Liver (tissue), 9 donors: Measurements from ENCODE around the gene TRIP6. TPM values are rescaled to one million over a fixed set of nuclear protein-coding genes. Genes with fewer than 3 reads are reported as not detected.
A peak's percentile ranks its signal among the peaks of the same experiment; 100 is the strongest.

Experiments
- DNase-seq: peaks from one replicate; pipeline ENCODE4 v3.0.0-alpha.2; 2017; ENCODE audit warnings: low spot score
- H3K27ac ChIP-seq, 2 donors: one replicate each; pipeline ENCODE4 v1.7.0; 2013; ENCODE audit warnings: inconsistent platforms in 2 of 2, low read length in 2 of 2, control low read depth in 1 of 2, low read depth in 1 of 2, mild to moderate bottlenecking in 1 of 2
- H3K27me3 ChIP-seq, 4 donors: one replicate each; pipeline versions ENCODE4 v1.6.1 to v1.7.0; 2013; ENCODE audit warnings: low read length in 3 of 4, inconsistent platforms in 1 of 4, mild to moderate bottlenecking in 1 of 4, moderate library complexity in 1 of 4; ENCODE audit not compliant: control insufficient read depth in 4 of 4, insufficient read depth in 4 of 4
- H3K36me3 ChIP-seq, 4 donors: one replicate each; pipeline versions ENCODE4 v1.6.1 to v1.7.0; 2013; ENCODE audit warnings: low read length in 3 of 4, mild to moderate bottlenecking in 3 of 4, low read depth in 1 of 4, moderate library complexity in 1 of 4; ENCODE audit not compliant: control insufficient read depth in 4 of 4, insufficient read depth in 3 of 4
- H3K4me1 ChIP-seq, 4 donors: one replicate each; pipeline versions ENCODE4 v1.6.1 to v1.7.0; 2013; ENCODE audit warnings: low read length in 3 of 4, mild to moderate bottlenecking in 3 of 4, moderate library complexity in 1 of 4; ENCODE audit not compliant: control insufficient read depth in 4 of 4, insufficient read depth in 4 of 4
- H3K4me3 ChIP-seq, 3 donors: one replicate each; pipeline versions ENCODE4 v1.6.1 to v1.7.0; 2013; ENCODE audit warnings: low read length in 3 of 3, control low read depth in 1 of 3, low read depth in 1 of 3, mild to moderate bottlenecking in 1 of 3
- H3K9ac ChIP-seq, 2 donors: one replicate each; pipeline ENCODE4 v1.7.0; 2013; ENCODE audit warnings: low read length in 2 of 2, mild to moderate bottlenecking in 2 of 2, moderate library complexity in 2 of 2, control low read depth in 1 of 2, low read depth in 1 of 2
- H3K9me3 ChIP-seq, 4 donors: one replicate each; pipeline versions ENCODE4 v1.6.1 to v1.7.0; 2013; ENCODE audit warnings: low read length in 3 of 4; ENCODE audit not compliant: control insufficient read depth in 4 of 4
- GABPA ChIP-seq, 2 donors: IDR thresholded peaks in 1 of 2; conservative IDR thresholded peaks in 1 of 2; 2 replicates each; pipeline ENCODE4 v1.6.1; 2016; ENCODE audit warnings: antibody characterized with exemption in 2 of 2, mild to moderate bottlenecking in 1 of 2, moderate library complexity in 1 of 2
- HNF4G ChIP-seq: IDR thresholded peaks from 2 replicates; pipeline ENCODE4 v1.6.1; 2016; ENCODE audit warnings: antibody characterized with exemption
- JUND ChIP-seq, 2 donors: IDR thresholded peaks; 2 replicates each; pipeline ENCODE4 v1.6.1; 2016; ENCODE audit warnings: antibody characterized with exemption in 2 of 2
- NR2F2 ChIP-seq: IDR thresholded peaks from 2 replicates; pipeline ENCODE4 v1.6.1; 2016; ENCODE audit warnings: antibody characterized with exemption
- RAD21 ChIP-seq, 2 donors: IDR thresholded peaks; 2 replicates each; pipeline ENCODE4 v1.6.1; 2016; ENCODE audit warnings: antibody characterized with exemption in 2 of 2, mild to moderate bottlenecking in 2 of 2
- TAF1 ChIP-seq: conservative IDR thresholded peaks from 2 replicates; pipeline ENCODE4 v1.6.1; 2016; ENCODE audit warnings: antibody characterized with exemption, mild to moderate bottlenecking
- ZBTB33 ChIP-seq: IDR thresholded peaks from 2 replicates; pipeline ENCODE4 v1.6.1; 2016; ENCODE audit warnings: antibody characterized with exemption
- WGBS: extraction: QIAGEN DNeasy Blood & Tissue Kit; methylation state at CpG from one replicate; pipeline ENCODE4 v1.1.7; 2013; 5-methylcytosine and 5-hydroxymethylcytosine counted together
- polyA plus RNA-seq, 2 donors: library from polyadenylated mRNA; stranded (reverse) in 1 of 2; unstranded in 1 of 2; fragments of 200-250 nt in 1 of 2; fragments of >200 nt in 1 of 2; fragmentation: Nextera tagmentation in 1 of 2; extraction: Ambion mirVana in 1 of 2; gene quantifications; one replicate each; pipeline versions ENCODE4 v1.2.1 to v1.2.3, GENCODE V29; 2013 to 2015
- total RNA-seq, 2 donors: library from RNA; depleted of rRNA; stranded (reverse); fragments of >200 nt; gene quantifications; one replicate each; pipeline ENCODE4 v1.2.3, GENCODE V29; 2014
- donor health status: healthy.
- donor health status: healthy.
- donor health status: healthy.
- donor health status: healthy.
- donor health status: healthy.

TRIP6 gene
- total and polyA plus RNA-seq, 4 donors, result 14.6 to 30.7 (median 18.1) TPM

GRCh38 chr7:100824499-100825214 is 42.5 kb upstream of the TRIP6 start:
- Histone ChIP-seq H3K27me3 (no peaks in the 10 kb centered on the region), H3K9ac (peak overlapping the region in 1 of 2 donors; percentile 65), H3K27ac (peak overlapping the region; percentile 0 to 87), H3K36me3 (peaks cover 2 to 27% (median 14%) of the 10 kb centered on the region in 4 donors), H3K9me3 (no peaks in the 10 kb centered on the region), H3K4me1 (peaks cover 21 to 63% (median 42%) of the 10 kb centered on the region in 4 donors), H3K4me3 (peak overlapping the region in 2 of 3 donors; percentile 75 to 91)
- TF ChIP-seq JUND (IDR thresholded peaks at IDR 0.05), result no peak
- 45% methylated on average over 18 of the region's 18 CpGs for WGBS
- DNase-seq, result no peak

GRCh38 chr7:100825215-100825671 is 41.9 kb upstream of the TRIP6 start:
- Histone ChIP-seq H3K27me3 (no peaks in the 10 kb centered on the region), H3K9me3 (no peaks in the 10 kb centered on the region), H3K9ac (peak overlapping the region in 1 of 2 donors; percentile 65), H3K4me1 (peaks cover 21 to 63% (median 43%) of the 10 kb centered on the region in 4 donors), H3K4me3 (peak overlapping the region; percentile 75 to 91 (median 90)), H3K36me3 (peaks cover 2 to 21% (median 10%) of the 10 kb centered on the region in 4 donors), H3K27ac (peak overlapping the region; percentile 71 to 87)
- WGBS, result 20% methylated on average over 16 of the region's 16 CpGs
- peak in 1 of 2 donors; percentile 15 for TF ChIP-seq RAD21 (IDR thresholded peaks at IDR 0.05)
- peak; percentile 76 for TF ChIP-seq NR2F2
- no peak for TF ChIP-seq ZBTB33
- DNase-seq, result no peak

- WGBS, result 7% methylated on average over 17 of the region's 17 CpGs
- TF ChIP-seq HNF4G (no peak), RAD21 (IDR thresholded peaks at IDR 0.05) (peak; percentile 52 to 53)
- Histone ChIP-seq H3K4me1 (peaks cover 21 to 69% (median 48%) of the 10 kb centered on the region in 4 donors), H3K27ac (peak overlapping the region; percentile 71 to 87), H3K36me3 (peaks cover 2 to 14% (median 10%) of the 10 kb centered on the region in 4 donors), H3K27me3 (no peaks in the 10 kb centered on the region), H3K4me3 (peak overlapping the region; percentile 75 to 91 (median 90)), H3K9ac (peak overlapping the region; percentile 15 to 82), H3K9me3 (no peaks in the 10 kb centered on the region)
- DNase-seq, result no peak
Measured at GRCh38 chr7:100825751-100826513, 41.3 kb upstream of the TRIP6 start.

- H3K4me1 ChIP-seq, result peaks cover 25 to 74% (median 51%) of the 10 kb centered on the region in 4 donors
Measured at GRCh38 chr7:100826514-100827329, 40.5 kb upstream of the TRIP6 start.

More at GRCh38 chr7:100826514-100827329, 40.5 kb upstream of the TRIP6 start:
- Histone ChIP-seq H3K36me3 (peaks cover 0 to 12% (median 8%) of the 10 kb centered on the region in 4 donors), H3K9ac (peak overlapping the region; percentile 52 to 82), H3K27me3 (no peaks in the 10 kb centered on the region), H3K4me3 (peak overlapping the region; percentile 75 to 91 (median 90)), H3K27ac (peak overlapping the region; percentile 71 to 87), H3K9me3 (no peaks in the 10 kb centered on the region)
- TF ChIP-seq GABPA (IDR thresholded peaks at IDR 0.05 in 1 of 2, conservative IDR thresholded peaks at IDR 0.05 in 1 of 2), result no peak
- no peak for TF ChIP-seq ZBTB33
- no peak for TF ChIP-seq TAF1
- no peak for DNase-seq
- WGBS, result under 1% methylated on average over 71 of the region's 71 CpGs
